H1 (cell line): ENCODE results near the gene GRM5.

Experiments used
- EZH2 ChIP-seq: fragments of 200-600 bp; sonication (generic); IDR thresholded peaks from 2 replicates; pipeline ENCODE4 v1.7.1; 2012; ENCODE audit warnings: low read depth, mild to moderate bottlenecking, moderate library complexity, low read length, inconsistent platforms; ENCODE audit not compliant: severe bottlenecking
- GABPA ChIP-seq: IDR thresholded peaks from 2 replicates; pipeline ENCODE4 v1.6.1; 2011; ENCODE audit warnings: mild to moderate bottlenecking, low read length, moderate library complexity, borderline replicate concordance; ENCODE audit not compliant: insufficient read depth
- KDM5A ChIP-seq: fragments of 200-600 bp; IDR thresholded peaks from 2 replicates; pipeline ENCODE4 v1.7.1; 2012; ENCODE audit warnings: mild to moderate bottlenecking, low read length, inconsistent platforms, mixed read lengths
- POLR2A ChIP-seq, 2 experiments: IDR thresholded peaks; 1 replicate in 1 of 2; 2 replicates in 1 of 2; pipeline ENCODE4 v1.6.1; 2011; ENCODE audit warnings: low read depth in 2 of 2, low read length in 2 of 2, mild to moderate bottlenecking in 2 of 2; ENCODE audit errors: control extremely low read depth in 1 of 2
- POLR2AphosphoS5 ChIP-seq: IDR thresholded peaks from 2 replicates; pipeline ENCODE4 v1.6.1; 2011; ENCODE audit warnings: low read depth, low read length
- RXRA ChIP-seq: IDR thresholded peaks from 2 replicates; pipeline ENCODE4 v1.6.1; 2011; ENCODE audit warnings: low read depth, mild to moderate bottlenecking, low read length, moderate library complexity; ENCODE audit not compliant: insufficient read depth
- TF ChIP-seq, protein P1 (sequence below), 3 experiments: IDR thresholded peaks; 1 replicate in 2 of 3; 2 replicates in 1 of 3; pipeline versions ENCODE4 v1.5.1 to v1.6.1; 2011; ENCODE audit warnings: low read length in 3 of 3, mild to moderate bottlenecking in 3 of 3, inconsistent platforms in 2 of 3, low read depth in 1 of 3, moderate library complexity in 1 of 3; ENCODE audit not compliant: insufficient read depth in 1 of 3; ENCODE audit errors: control extremely low read depth in 1 of 3

DNA sequence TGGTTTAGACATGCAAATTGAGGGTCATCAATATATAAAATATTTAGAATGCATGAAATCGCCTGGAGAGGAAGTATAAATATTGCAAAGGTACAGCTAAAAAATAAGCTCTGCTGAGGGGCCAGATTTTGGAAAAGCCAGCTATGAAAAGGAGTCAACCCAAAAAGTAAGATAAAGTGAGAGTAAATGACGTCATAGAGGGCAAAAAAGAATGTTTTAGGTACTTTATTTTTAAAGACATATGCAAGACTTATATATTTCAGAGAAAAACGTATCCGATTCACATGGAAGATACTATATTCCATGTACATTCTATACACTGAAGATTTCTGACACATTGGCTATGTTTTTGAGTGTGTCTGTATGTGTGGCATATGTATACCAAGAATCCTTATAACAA lies 13.6 kb downstream of the GRM5 start:
- no peak for TF ChIP-seq POLR2A (IDR thresholded peaks at IDR 0.05; ENCODE audit: control extremely low read depth in 1 of 2, low read depth in 2 of 2, low read length in 2 of 2)
- TF ChIP-seq RXRA, result no peak
- TF ChIP-seq GABPA, result no peak
- TF ChIP-seq, protein P1, sequence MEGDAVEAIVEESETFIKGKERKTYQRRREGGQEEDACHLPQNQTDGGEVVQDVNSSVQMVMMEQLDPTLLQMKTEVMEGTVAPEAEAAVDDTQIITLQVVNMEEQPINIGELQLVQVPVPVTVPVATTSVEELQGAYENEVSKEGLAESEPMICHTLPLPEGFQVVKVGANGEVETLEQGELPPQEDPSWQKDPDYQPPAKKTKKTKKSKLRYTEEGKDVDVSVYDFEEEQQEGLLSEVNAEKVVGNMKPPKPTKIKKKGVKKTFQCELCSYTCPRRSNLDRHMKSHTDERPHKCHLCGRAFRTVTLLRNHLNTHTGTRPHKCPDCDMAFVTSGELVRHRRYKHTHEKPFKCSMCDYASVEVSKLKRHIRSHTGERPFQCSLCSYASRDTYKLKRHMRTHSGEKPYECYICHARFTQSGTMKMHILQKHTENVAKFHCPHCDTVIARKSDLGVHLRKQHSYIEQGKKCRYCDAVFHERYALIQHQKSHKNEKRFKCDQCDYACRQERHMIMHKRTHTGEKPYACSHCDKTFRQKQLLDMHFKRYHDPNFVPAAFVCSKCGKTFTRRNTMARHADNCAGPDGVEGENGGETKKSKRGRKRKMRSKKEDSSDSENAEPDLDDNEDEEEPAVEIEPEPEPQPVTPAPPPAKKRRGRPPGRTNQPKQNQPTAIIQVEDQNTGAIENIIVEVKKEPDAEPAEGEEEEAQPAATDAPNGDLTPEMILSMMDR (IDR thresholded peaks at IDR 0.05; ENCODE audit: control extremely low read depth in 1 of 3, insufficient read depth in 1 of 3, low read depth in 1 of 3, low read length in 3 of 3), result no peak
- TF ChIP-seq EZH2, result no peak
- no peak for TF ChIP-seq KDM5A
- no peak for TF ChIP-seq POLR2AphosphoS5
